Brain microvascular endothelial cell (primary cell): ENCODE data around the gene ASCL3.

Source experiments
- DNase-seq: peaks from one replicate; pipeline ENCODE4 v3.0.0-alpha.2; 2020
- H3K27ac ChIP-seq: fragments of 250-450 bp; sonication (Bioruptor Pico); 2 replicates; pipeline ENCODE4 v1.5.1; 2020; ENCODE audit warnings: mild to moderate bottlenecking, moderate library complexity
- H3K27me3 ChIP-seq: fragments of 250-450 bp; sonication (Bioruptor Pico); replicated peaks from 2 replicates; pipeline ENCODE4 v1.5.1; 2020; ENCODE audit warnings: mild to moderate bottlenecking
- H3K36me3 ChIP-seq: fragments of 250-450 bp; sonication (Bioruptor Pico); replicated peaks from 2 replicates; pipeline ENCODE4 v1.5.1; 2020; ENCODE audit warnings: mild to moderate bottlenecking
- H3K4me3 ChIP-seq: 2 replicates; pipeline ENCODE4 v1.5.1; 2011; ENCODE audit warnings: low read depth, mild to moderate bottlenecking, control low read depth, low read length, moderate library complexity
- CTCF ChIP-seq: IDR thresholded peaks from 2 replicates; pipeline ENCODE4 v1.5.1; 2011; ENCODE audit warnings: low read depth, mild to moderate bottlenecking, moderate library complexity, low read length, control low read depth, inconsistent platforms; ENCODE audit errors: missing control alignments
- in situ Hi-C: cut with HindIII; loops from 2 replicates; pipeline ENCODE4 v1.10.0; 2017; ENCODE audit warnings: low sequenced_read_pairs, low pct_ligation_motif_present

Gene ASCL3

GRCh38 chr11:8922691-8923090 lies 20.1 kb downstream of the ASCL3 start:
- no peak for TF ChIP-seq CTCF
- no peak overlapping the region for H3K4me3 ChIP-seq
- H3K27me3 ChIP-seq: no peaks in the 10 kb centered on the region
- H3K27ac ChIP-seq: no peak overlapping the region
- no peak for DNase-seq
- in situ Hi-C loops: no loop called here
- H3K36me3 ChIP-seq: peaks cover 31% of the 10 kb centered on the region

- peak; percentile 75 for DNase-seq
- no peak overlapping the region for H3K4me3 ChIP-seq
- H3K27ac ChIP-seq: peak overlapping the region; percentile 70
- no peaks in the 10 kb centered on the region for H3K27me3 ChIP-seq
- TF ChIP-seq CTCF: no peak
- in situ Hi-C loops: no loop called here
- peaks cover 37% of the 10 kb centered on the region for H3K36me3 ChIP-seq
Observed at GRCh38 chr11:8917157-8917825, 25.5 kb downstream of the ASCL3 start.

GRCh38 chr11:8914661-8915018 lies 28.2 kb downstream of the ASCL3 start:
- no peak for DNase-seq
- H3K27me3 ChIP-seq: no peaks in the 10 kb centered on the region
- no peak for TF ChIP-seq CTCF
- no peak overlapping the region for H3K27ac ChIP-seq
- H3K4me3 ChIP-seq: no peak overlapping the region
- in situ Hi-C loops: no loop called here
- H3K36me3 ChIP-seq: peaks cover 24% of the 10 kb centered on the region

GRCh38 chr11:8913961-8914660 lies 28.7 kb downstream of the ASCL3 start:
- Histone ChIP-seq H3K27me3 (no peaks in the 10 kb centered on the region), H3K4me3 (peak overlapping the region; percentile 20), H3K27ac (peak overlapping the region; percentile 20), H3K36me3 (peaks cover 21% of the 10 kb centered on the region)
- in situ Hi-C loops: no loop called here
- peak; percentile 36 for DNase-seq
- TF ChIP-seq CTCF: peak; percentile 85

GRCh38 chr11:8911029-8911823 lies 31.6 kb downstream of the ASCL3 start, which contains the start of gene AKIP1:
Gene AKIP1, plus strand, starts transcription at chr11:8911189. Its CDS starts 261 bp downstream, at chr11:8911450.
- H3K27ac ChIP-seq: peak within 1 kb of the TSS; percentile 71
- in situ Hi-C loops: no loop called here
- peak; percentile 5 for TF ChIP-seq CTCF
- DNase-seq: peak; percentile 87
- peak within 1 kb of the TSS; percentile 85 for H3K4me3 ChIP-seq
- H3K27me3 ChIP-seq: no peaks in the 10 kb centered on the region
- H3K36me3 ChIP-seq: peaks cover 6% of the 10 kb centered on the region
